ENCODE results near the gene ZNF784.
A peak's percentile ranks its signal among the peaks of the same experiment; 100 is the strongest.

The ZNF784 gene

GRCh38 chr19:55581145-55581822 lies 43.1 kb downstream of the ZNF784 start:
- Histone ChIP-seq H3K27me3 (ENCODE audit: insufficient read depth, low read length) (no peaks in the 10 kb centered on the region; the same call in 1 of the 2 replicates), H3K9me2 (ENCODE audit: low read depth, low read length) (no peaks in the 10 kb centered on the region), H3K9ac (ENCODE audit: low read length) (peak overlapping the region; percentile 78), H3K4me2 (ENCODE audit: low read length) (peak overlapping the region; percentile 86), H2AFZ (ENCODE audit: low read length) (peak overlapping the region; percentile 91; the same call in 1 of the 2 replicates), H3K27ac (ENCODE audit: low read depth, low read length, poor library complexity, severe bottlenecking) (peak overlapping the region; percentile 33), H3K4me3 (ENCODE audit: low read depth, low read length, poor library complexity, severe bottlenecking) (peak overlapping the region; percentile 73), H3K9me3 (ENCODE audit: low read length) (no peaks in the 10 kb centered on the region), H3K36me3 (ENCODE audit: insufficient read depth, low read length) (peaks cover 11% of the 10 kb centered on the region), H3F3A (ENCODE audit: insufficient read depth, low read length) (no peaks in the 10 kb centered on the region), H4K20me1 (ENCODE audit: insufficient read depth, low read length) (no peaks in the 10 kb centered on the region), H3K79me2 (ENCODE audit: insufficient read depth, low read length) (no peaks in the 10 kb centered on the region), H3K4me1 (ENCODE audit: insufficient read depth, low read length, severe bottlenecking) (peaks cover 23% of the 10 kb centered on the region)
- TF ChIP-seq CTCF (IDR thresholded peaks at IDR 0.05; ENCODE audit: low read length) (no peak), EZH2 (IDR thresholded peaks at IDR 0.05; ENCODE audit: borderline replicate concordance, low read length) (no peak)

- Histone ChIP-seq H3K9me3 (ENCODE audit: low read length) (no peaks in the 10 kb centered on the region), H3K4me3 (ENCODE audit: low read depth, low read length, poor library complexity, severe bottlenecking) (peak within 1 kb of the TSS; percentile 73), H3K4me2 (ENCODE audit: low read length) (peak within 1 kb of the TSS; percentile 86), H3K79me2 (ENCODE audit: insufficient read depth, low read length) (no peaks in the 10 kb centered on the region), H3K27me3 (ENCODE audit: insufficient read depth, low read length) (no peaks in the 10 kb centered on the region; the same call in 1 of the 2 replicates), H3K9ac (ENCODE audit: low read length) (peak within 1 kb of the TSS; percentile 78), H2AFZ (ENCODE audit: low read length) (peak within 1 kb of the TSS; percentile 91; the same call in 1 of the 2 replicates), H3K36me3 (ENCODE audit: insufficient read depth, low read length) (peaks cover 11% of the 10 kb centered on the region), H3K4me1 (ENCODE audit: insufficient read depth, low read length, severe bottlenecking) (peaks cover 17% of the 10 kb centered on the region), H3K27ac (ENCODE audit: low read depth, low read length, poor library complexity, severe bottlenecking) (peak within 1 kb of the TSS; percentile 33), H4K20me1 (ENCODE audit: insufficient read depth, low read length) (no peaks in the 10 kb centered on the region), H3K9me2 (ENCODE audit: low read depth, low read length) (no peaks in the 10 kb centered on the region), H3F3A (ENCODE audit: insufficient read depth, low read length) (no peaks in the 10 kb centered on the region)
- TF ChIP-seq EZH2 (IDR thresholded peaks at IDR 0.05; ENCODE audit: borderline replicate concordance, low read length): no peak
- TF ChIP-seq CTCF (IDR thresholded peaks at IDR 0.05; ENCODE audit: low read length): no peak
Measured at GRCh38 chr19:55580628-55581144, 43.7 kb downstream of the ZNF784 start, which contains the start of gene ZNF579. Gene ZNF579, minus strand, starts transcription at chr19:55580848. Its CDS starts 1,209 bp downstream, at chr19:55579639.

GRCh38 chr19:55579766-55580621 lies 44.4 kb downstream of the ZNF784 start:
- H3K4me1 ChIP-seq (ENCODE audit: insufficient read depth, low read length, severe bottlenecking): peaks cover 15% of the 10 kb centered on the region
- H3F3A ChIP-seq (ENCODE audit: insufficient read depth, low read length): no peaks in the 10 kb centered on the region
- no peak overlapping the region for H2AFZ ChIP-seq (ENCODE audit: low read length)
- no peaks in the 10 kb centered on the region for H3K79me2 ChIP-seq (ENCODE audit: insufficient read depth, low read length)
- H3K9me3 ChIP-seq (ENCODE audit: low read length): no peaks in the 10 kb centered on the region
- no peaks in the 10 kb centered on the region for H3K9me2 ChIP-seq (ENCODE audit: low read depth, low read length)
- H4K20me1 ChIP-seq (ENCODE audit: insufficient read depth, low read length): no peaks in the 10 kb centered on the region
- H3K9ac ChIP-seq (ENCODE audit: low read length): peak overlapping the region; percentile 78
- TF ChIP-seq EZH2 (IDR thresholded peaks at IDR 0.05; ENCODE audit: borderline replicate concordance, low read length) (no peak), CTCF (IDR thresholded peaks at IDR 0.05; ENCODE audit: low read length) (no peak)
- H3K4me2 ChIP-seq (ENCODE audit: low read length): peak overlapping the region; percentile 86
- H3K27me3 ChIP-seq (ENCODE audit: insufficient read depth, low read length): no peaks in the 10 kb centered on the region; the same call in 1 of the 2 replicates
- H3K4me3 ChIP-seq (ENCODE audit: low read depth, low read length, poor library complexity, severe bottlenecking): peak overlapping the region; percentile 73
- peaks cover 11% of the 10 kb centered on the region for H3K36me3 ChIP-seq (ENCODE audit: insufficient read depth, low read length)
- peak overlapping the region; percentile 29 for H3K27ac ChIP-seq (ENCODE audit: low read depth, low read length, poor library complexity, severe bottlenecking)
